LNCaP clone FGC (cell line): ENCODE data around the gene PALM.
A peak's percentile ranks its signal among the peaks of the same experiment; 100 is the strongest.

Experiments
- DNase-seq: peaks from one replicate; pipeline ENCODE4 v3.0.0-alpha.2; 2011; ENCODE audit warnings: low read depth
- H3K4me3 ChIP-seq: 2 replicates; pipeline ENCODE4 v1.5.1; 2011; ENCODE audit warnings: mild to moderate bottlenecking, low read depth, low read length, control low read depth
- TF ChIP-seq, protein P1 (sequence below): IDR thresholded peaks from 2 replicates; pipeline ENCODE4 v1.5.1; 2012; ENCODE audit warnings: mild to moderate bottlenecking; ENCODE audit not compliant: control insufficient read depth, insufficient read depth; ENCODE audit errors: extremely low read depth

The PALM gene

DNA sequence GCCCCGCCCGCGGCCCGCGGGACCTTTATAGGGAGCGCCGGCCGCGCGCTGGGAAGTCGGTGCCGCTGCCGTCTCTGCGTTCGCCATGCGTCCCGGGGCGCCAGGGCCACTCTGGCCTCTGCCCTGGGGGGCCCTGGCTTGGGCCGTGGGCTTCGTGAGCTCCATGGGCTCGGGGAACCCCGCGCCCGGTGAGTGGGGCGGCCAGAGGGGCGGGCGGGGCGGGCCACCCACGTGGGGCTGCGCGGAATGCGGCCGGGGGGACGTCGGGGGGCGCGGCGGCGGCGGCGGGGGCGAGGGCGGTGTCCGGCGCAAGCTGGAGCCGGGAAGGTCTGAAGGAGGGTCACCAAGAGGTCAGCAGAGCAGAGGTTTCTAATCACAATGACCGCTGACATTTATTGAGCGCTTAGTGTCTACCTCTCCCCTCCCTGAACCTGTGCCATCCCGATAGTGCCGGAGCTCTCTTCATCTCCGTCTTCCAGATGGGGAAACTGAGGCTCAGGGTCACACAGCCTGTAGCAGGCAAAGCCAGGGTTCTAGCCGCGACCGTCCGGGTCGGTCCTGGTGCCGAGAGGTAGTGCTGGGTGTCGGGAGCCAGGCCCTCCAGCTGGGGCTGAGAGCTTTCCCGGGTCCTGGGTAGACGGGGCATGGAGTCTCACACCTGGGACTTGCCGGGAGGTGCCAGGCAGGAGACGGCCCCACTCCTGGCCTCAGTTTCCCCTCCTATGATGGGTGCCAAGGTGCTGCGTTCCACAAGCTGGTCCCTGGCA lies 32.2 kb upstream of the PALM start, which contains the start of gene FSTL3:
Gene FSTL3, plus strand, starts transcription at position 54 of the 767 bp plus-strand sequence. Its CDS starts 32 bp downstream, at position 86.
- TF ChIP-seq, protein P1, sequence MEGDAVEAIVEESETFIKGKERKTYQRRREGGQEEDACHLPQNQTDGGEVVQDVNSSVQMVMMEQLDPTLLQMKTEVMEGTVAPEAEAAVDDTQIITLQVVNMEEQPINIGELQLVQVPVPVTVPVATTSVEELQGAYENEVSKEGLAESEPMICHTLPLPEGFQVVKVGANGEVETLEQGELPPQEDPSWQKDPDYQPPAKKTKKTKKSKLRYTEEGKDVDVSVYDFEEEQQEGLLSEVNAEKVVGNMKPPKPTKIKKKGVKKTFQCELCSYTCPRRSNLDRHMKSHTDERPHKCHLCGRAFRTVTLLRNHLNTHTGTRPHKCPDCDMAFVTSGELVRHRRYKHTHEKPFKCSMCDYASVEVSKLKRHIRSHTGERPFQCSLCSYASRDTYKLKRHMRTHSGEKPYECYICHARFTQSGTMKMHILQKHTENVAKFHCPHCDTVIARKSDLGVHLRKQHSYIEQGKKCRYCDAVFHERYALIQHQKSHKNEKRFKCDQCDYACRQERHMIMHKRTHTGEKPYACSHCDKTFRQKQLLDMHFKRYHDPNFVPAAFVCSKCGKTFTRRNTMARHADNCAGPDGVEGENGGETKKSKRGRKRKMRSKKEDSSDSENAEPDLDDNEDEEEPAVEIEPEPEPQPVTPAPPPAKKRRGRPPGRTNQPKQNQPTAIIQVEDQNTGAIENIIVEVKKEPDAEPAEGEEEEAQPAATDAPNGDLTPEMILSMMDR, result no peak
- H3K4me3 ChIP-seq, result peak within 1 kb of the TSS; percentile 38
- no peak for DNase-seq

DNA sequence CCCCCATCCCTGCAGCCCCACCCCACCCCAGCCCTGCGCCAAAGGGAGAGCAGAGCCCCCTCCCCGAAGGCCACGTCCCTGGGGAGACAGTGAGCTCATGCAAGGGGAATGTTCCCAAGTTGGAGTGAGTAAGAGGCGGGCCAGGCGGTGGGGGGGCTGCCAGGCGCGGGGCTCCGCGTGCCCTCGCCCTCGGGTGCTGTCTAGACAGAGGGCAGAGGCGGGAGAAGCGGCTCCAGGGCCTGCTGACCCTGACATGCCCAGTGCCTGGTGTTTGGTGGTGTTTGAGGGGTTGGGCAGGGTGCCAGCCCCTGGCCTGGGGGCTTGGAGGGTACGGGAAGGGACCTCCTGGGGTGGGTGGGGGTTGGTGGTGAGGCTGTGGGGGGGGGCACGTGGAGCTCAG lies 31.5 kb upstream of the PALM start:
- no peak for DNase-seq
- TF ChIP-seq, protein P1, result no peak
- H3K4me3 ChIP-seq, result no peak overlapping the region

DNA sequence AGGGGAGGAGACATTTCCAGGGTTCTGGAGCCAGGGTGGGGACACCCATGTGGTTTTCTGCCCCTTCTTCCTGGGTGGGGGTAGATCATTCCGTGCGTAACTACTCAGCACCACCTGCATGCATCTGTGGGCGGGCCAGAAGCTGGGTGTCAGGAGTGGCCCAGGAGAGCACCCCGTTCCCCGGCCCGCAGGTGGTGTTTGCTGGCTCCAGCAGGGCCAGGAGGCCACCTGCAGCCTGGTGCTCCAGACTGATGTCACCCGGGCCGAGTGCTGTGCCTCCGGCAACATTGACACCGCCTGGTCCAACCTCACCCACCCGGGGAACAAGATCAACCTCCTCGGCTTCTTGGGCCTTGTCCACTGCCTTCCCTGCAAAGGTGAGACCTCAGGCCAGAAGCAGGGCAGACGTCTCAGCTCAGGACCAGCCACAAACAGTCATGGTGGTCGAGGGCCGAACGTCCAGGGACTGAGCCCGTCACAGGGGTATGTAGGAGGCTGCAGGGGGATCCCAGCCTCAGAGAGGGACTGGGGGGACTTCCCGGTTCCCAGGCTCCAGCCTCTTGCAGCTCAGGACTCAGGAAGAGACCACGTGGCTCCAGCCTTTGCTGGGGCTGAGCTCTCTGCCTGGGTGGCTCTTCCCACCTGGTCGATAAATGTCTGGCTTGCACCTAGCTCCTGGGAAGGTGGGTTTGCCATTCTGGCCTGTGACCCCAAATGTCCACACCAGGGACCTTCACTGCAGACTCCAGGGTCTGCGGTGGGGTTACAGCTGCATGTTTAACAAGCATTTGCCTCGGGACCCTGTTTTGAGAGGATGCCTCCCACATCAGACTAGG lies 30.9 kb upstream of the PALM start:
- TF ChIP-seq, protein P1, result no peak
- no peak for DNase-seq
- H3K4me3 ChIP-seq, result no peak overlapping the region

DNA sequence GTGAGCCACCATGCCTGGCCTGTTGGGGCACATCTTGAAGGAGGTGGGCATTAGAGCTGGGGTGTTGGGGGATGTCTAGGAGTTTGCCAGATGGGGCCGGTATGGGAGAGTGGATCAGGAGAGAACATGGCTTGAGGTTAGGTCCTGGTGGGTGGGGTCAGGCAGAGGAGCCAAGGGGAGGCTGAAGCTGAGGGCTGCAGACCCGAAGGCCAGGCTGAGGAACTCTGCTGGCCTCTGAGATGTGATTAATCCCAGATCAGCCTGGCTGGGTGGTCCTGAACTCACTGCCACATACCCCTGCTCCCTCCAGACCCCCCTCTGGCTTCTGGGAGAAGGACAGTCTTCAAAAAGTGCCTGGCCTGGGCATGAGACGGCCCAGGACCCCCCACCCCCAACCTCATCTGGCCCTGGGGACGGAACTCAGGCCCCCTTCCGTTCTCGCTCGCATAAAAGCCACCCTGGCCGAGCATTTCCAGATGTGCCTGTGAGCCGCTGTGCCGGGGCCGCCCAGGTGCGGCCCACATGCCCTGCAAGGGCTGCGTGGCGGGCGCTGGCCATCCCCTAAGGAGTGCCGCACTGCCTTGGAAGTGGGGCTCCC lies 29.8 kb upstream of the PALM start:
- H3K4me3 ChIP-seq, result peak overlapping the region; percentile 59
- TF ChIP-seq, protein P1, result no peak

DNA sequence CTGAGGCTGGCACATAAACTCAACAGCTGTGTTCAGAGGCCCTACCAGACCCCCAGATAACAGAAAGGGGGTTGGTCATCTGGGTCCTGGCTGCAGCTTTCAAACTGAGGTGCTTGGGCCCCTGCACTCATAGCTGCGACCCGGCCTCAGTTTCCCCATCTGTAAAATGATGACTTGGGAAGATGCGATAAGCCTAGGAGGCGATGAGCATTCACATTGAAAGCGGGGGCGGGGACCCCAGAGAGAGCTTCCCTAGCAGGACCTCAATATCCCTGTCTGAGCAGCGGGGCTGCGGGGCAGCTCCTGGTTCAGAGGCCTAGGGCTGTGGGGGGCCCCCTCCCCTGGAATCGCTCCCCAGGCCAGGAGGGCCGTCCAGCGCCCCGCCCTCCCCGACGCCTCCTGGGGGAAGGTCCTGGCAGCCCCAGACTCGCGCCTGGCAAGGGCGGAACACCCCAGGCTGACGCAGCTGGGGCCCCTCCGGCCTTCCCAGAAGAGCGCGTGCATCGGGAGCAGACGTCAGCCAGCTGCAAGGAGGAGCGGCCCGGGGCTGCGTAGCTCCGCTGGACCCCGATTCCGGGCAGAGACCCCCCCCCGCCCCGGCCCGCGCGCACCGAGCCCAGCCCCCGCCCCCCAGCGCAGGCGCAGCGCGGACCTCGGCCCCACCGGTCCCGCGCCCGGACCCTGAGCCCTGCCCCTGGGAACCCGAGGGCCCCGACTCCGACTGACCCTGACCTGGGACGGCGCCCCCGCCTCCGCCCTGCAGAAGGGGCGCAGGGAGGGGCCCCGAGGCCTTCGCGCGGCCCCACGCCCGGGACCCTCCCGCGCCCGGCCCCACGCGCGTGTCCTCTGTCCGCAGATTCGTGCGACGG lies 29.1 kb upstream of the PALM start:
- TF ChIP-seq, protein P1, result no peak

More for the DNA sequence above, 29.8 kb upstream of the PALM start:
- DNase-seq, result no peak

DNA sequence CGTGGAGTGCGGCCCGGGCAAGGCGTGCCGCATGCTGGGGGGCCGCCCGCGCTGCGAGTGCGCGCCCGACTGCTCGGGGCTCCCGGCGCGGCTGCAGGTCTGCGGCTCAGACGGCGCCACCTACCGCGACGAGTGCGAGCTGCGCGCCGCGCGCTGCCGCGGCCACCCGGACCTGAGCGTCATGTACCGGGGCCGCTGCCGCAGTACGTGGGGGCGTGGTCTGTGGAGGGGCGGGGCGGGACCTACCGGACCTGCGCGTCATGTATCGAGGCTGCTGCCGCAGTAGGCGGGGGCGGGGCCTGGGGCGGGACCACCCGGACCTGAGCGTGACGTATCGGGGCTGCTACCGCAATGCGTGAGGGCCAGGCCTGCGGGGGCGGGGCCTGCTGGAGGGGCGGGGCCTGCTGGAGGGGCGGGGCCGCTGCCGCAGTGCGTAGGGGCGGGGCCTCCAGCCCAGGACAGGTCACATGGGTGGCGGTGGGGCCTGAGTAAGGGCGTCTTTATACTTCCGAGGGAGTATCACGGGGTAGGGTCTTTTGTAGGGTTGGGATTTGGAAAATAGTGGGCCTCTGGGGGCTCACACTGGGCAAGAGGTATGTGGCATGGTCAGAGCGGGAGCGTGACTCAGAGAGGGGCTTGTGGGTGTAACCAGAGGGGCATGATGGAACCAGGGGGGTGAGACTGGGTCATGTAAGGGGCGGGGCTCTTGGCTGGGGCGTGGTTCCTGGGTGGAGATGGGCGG lies 28.3 kb upstream of the PALM start:
- TF ChIP-seq, protein P1, result peak; percentile 72
- peak; percentile 87 for DNase-seq
- peak overlapping the region; percentile 61 for H3K4me3 ChIP-seq

More for the DNA sequence above, 29.1 kb upstream of the PALM start:
- H3K4me3 ChIP-seq, result peak overlapping the region; percentile 59
- DNase-seq, result no peak
